C4-2B (cell line): ENCODE data around the gene NELFA.

Experiments
- H3K27ac ChIP-seq: fragments of 450-650 bp; 2 replicates; pipeline ENCODE4 v1.5.1; 2017
- CTCF ChIP-seq: fragments of 450-650 bp; conservative IDR thresholded peaks from 2 replicates; pipeline ENCODE4 v1.5.1; 2017; ENCODE audit warnings: mild to moderate bottlenecking
- ZFX ChIP-seq: fragments of 450-650 bp; IDR thresholded peaks from 2 replicates; pipeline ENCODE4 v1.6.1; 2017

The NELFA gene

GRCh38 chr4:2043396-2044118 is 34.8 kb upstream of the NELFA start:
- TF ChIP-seq CTCF (no peak), ZFX (no peak)
- H3K27ac ChIP-seq = no peak overlapping the region

- TF ChIP-seq CTCF (no peak), ZFX (no peak)
- H3K27ac ChIP-seq = no peak overlapping the region
These were observed 34.2 kb upstream of the NELFA start for GRCh38 chr4:2042947-2043395.

GRCh38 chr4:2042204-2042946 is 33.6 kb upstream of the NELFA start:
- peak overlapping the region; percentile 32; the same call in 1 of the 2 replicates for H3K27ac ChIP-seq
- TF ChIP-seq CTCF = no peak

GRCh38 chr4:2041239-2042130 is 32.7 kb upstream of the NELFA start:
- TF ChIP-seq CTCF (no peak), ZFX (no peak)
- H3K27ac ChIP-seq = peak overlapping the region; percentile 32; the same call in 1 of the 2 replicates

- TF ChIP-seq ZFX (no peak), CTCF (no peak)
- no peak overlapping the region for H3K27ac ChIP-seq
These were observed 31.8 kb upstream of the NELFA start for GRCh38 chr4:2040391-2041238.

GRCh38 chr4:2036866-2037265 is 28.1 kb upstream of the NELFA start:
- no peak for TF ChIP-seq CTCF
- no peak overlapping the region for H3K27ac ChIP-seq
